IMR-90 (cell line): Measurements from ENCODE around the gene SIT1. TPM values are rescaled to one million over a fixed set of nuclear protein-coding genes. Genes with fewer than 3 reads are reported as not detected.

Experiments used
- ATAC-seq: fragments of 200-7000 bp; cut with Tn5 transposase; 2 replicates; pipeline ENCODE4 v1.9.1; 2020; ENCODE audit warnings: low read depth, mild to moderate bottlenecking, moderate library complexity
- BruUV-seq: library from RNA; stranded (reverse); fragments of 400-500 nt; replicated peaks from 2 replicates; lab custom pipeline; 2021; lab: Mats Ljungman, UMichigan
- CTCF ChIA-PET: fragments of 300-600 bp; formaldehyde crosslinking; extraction: SDS; loops from one replicate; lab custom pipeline; 2021; ENCODE audit warnings: antibody characterized with exemption; lab: Yijun Ruan, JAX
- POLR2A ChIA-PET: fragments of 300-600 bp; sonication (Branson Sonifier 250); formaldehyde crosslinking; loops from one replicate; lab custom pipeline; 2022; ENCODE audit warnings: antibody characterized with exemption; ENCODE audit not compliant: unreplicated experiment; lab: Charles Lee
- DNase-seq: peaks from one replicate; pipeline ENCODE4 v3.0.0; 2013
- H2AFZ ChIP-seq: replicated peaks from 2 replicates; pipeline ENCODE3; 2013; ENCODE audit warnings: low read length, mild to moderate bottlenecking; ENCODE audit not compliant: poor library complexity
- H2AK5ac ChIP-seq: 2 replicates; pipeline ENCODE4 v1.6.1; 2013; ENCODE audit warnings: low read depth, low read length, inconsistent platforms
- H2AK9ac ChIP-seq: replicated peaks from 2 replicates; pipeline ENCODE3; 2013; ENCODE audit warnings: mild to moderate bottlenecking, low read depth, low read length, moderate library complexity; ENCODE audit not compliant: poor library complexity
- H2BK120ac ChIP-seq: 2 replicates; pipeline ENCODE4 v1.6.1; 2013; ENCODE audit warnings: low read depth, low read length, inconsistent platforms
- H2BK15ac ChIP-seq: 3 replicates; pipeline ENCODE4 v1.6.1; 2013; ENCODE audit warnings: low read depth, low read length, inconsistent platforms
- H2BK20ac ChIP-seq: 2 replicates; pipeline ENCODE4 v1.6.1; 2013; ENCODE audit warnings: low read depth, mild to moderate bottlenecking, inconsistent platforms, low read length, moderate library complexity
- H2BK5ac ChIP-seq: 2 replicates; pipeline ENCODE4 v1.6.1; 2013; ENCODE audit warnings: mild to moderate bottlenecking, low read depth, low read length, inconsistent platforms; ENCODE audit not compliant: poor library complexity, severe bottlenecking
- H3K14ac ChIP-seq: replicated peaks from 2 replicates; pipeline ENCODE4 v1.6.1; 2013; ENCODE audit warnings: low read depth, low read length, inconsistent platforms
- H3K18ac ChIP-seq: 2 replicates; pipeline ENCODE4 v1.6.1; 2013; ENCODE audit warnings: low read depth, low read length, control low read depth
- H3K23ac ChIP-seq: 2 replicates; pipeline ENCODE4 v1.6.1; 2013; ENCODE audit warnings: low read depth, low read length, inconsistent platforms
- H3K27ac ChIP-seq: 2 replicates; pipeline ENCODE4 v1.5.1; 2013; ENCODE audit warnings: mild to moderate bottlenecking, control low read depth, low read length; ENCODE audit not compliant: insufficient read depth
- H3K27me3 ChIP-seq: 2 replicates; pipeline ENCODE4 v1.6.1; 2013; ENCODE audit warnings: low read length; ENCODE audit not compliant: control insufficient read depth, insufficient read depth
- H3K36me3 ChIP-seq: 2 replicates; pipeline ENCODE4 v1.6.1; 2013; ENCODE audit warnings: low read length, mixed read lengths; ENCODE audit not compliant: control insufficient read depth, insufficient read depth
- H3K4ac ChIP-seq: 2 replicates; pipeline ENCODE4 v1.6.1; 2013; ENCODE audit warnings: low read depth, low read length, inconsistent platforms
- H3K4me1 ChIP-seq: 2 replicates; pipeline ENCODE4 v1.6.1; 2013; ENCODE audit warnings: low read length, mixed read lengths; ENCODE audit not compliant: control insufficient read depth, insufficient read depth
- H3K4me2 ChIP-seq: 2 replicates; pipeline ENCODE4 v1.6.1; 2013; ENCODE audit warnings: low read depth, mild to moderate bottlenecking, control low read depth, low read length, moderate library complexity
- H3K4me3 ChIP-seq: 2 replicates; pipeline ENCODE4 v1.5.1; 2013; ENCODE audit warnings: low read depth, mild to moderate bottlenecking, control low read depth, low read length, moderate library complexity; ENCODE audit not compliant: insufficient read depth
- H3K56ac ChIP-seq: 2 replicates; pipeline ENCODE4 v1.6.1; 2013; ENCODE audit warnings: low read length, inconsistent platforms; ENCODE audit not compliant: insufficient read depth; ENCODE audit errors: extremely low read depth
- H3K79me1 ChIP-seq, 2 experiments: 2 replicates each; pipeline ENCODE4 v1.6.1; 2013; ENCODE audit warnings: low read length in 2 of 2, inconsistent platforms in 1 of 2, low read depth in 1 of 2
- H3K9ac ChIP-seq: 2 replicates; pipeline ENCODE4 v1.6.1; 2013; ENCODE audit warnings: low read depth, low read length, control low read depth
- H3K9me1 ChIP-seq: 2 replicates; pipeline ENCODE4 v1.6.1; 2013; ENCODE audit warnings: low read length, inconsistent platforms; ENCODE audit not compliant: insufficient read depth
- H3K9me3 ChIP-seq: 2 replicates; pipeline ENCODE4 v1.6.1; 2013; ENCODE audit warnings: low read length; ENCODE audit not compliant: control insufficient read depth, insufficient read depth
- H4K20me1 ChIP-seq: 2 replicates; pipeline ENCODE4 v1.6.1; 2013; ENCODE audit warnings: low read length, inconsistent platforms; ENCODE audit not compliant: insufficient read depth
- H4K5ac ChIP-seq: 2 replicates; pipeline ENCODE4 v1.6.1; 2013; ENCODE audit warnings: mild to moderate bottlenecking, low read depth, low read length, control low read depth
- H4K8ac ChIP-seq, 2 experiments: 2 replicates each; pipeline ENCODE4 v1.6.1; 2013; ENCODE audit warnings: low read depth in 2 of 2, low read length in 2 of 2, control low read depth in 1 of 2, inconsistent platforms in 1 of 2
- H4K91ac ChIP-seq: 2 replicates; pipeline ENCODE4 v1.6.1; 2013; ENCODE audit warnings: low read depth, low read length, inconsistent platforms; ENCODE audit not compliant: insufficient read depth
- BHLHE40 ChIP-seq: fragments of 150-350 bp; IDR thresholded peaks from 2 replicates; pipeline ENCODE4 v1.6.1; 2016; ENCODE audit warnings: mild to moderate bottlenecking, low read depth, low read length
- CEBPB ChIP-seq: IDR thresholded peaks from 2 replicates; pipeline ENCODE4 v1.6.1; 2012; ENCODE audit warnings: low read depth, low read length, improper control_type of control experiment
- CHD1 ChIP-seq: IDR thresholded peaks from 2 replicates; pipeline ENCODE4 v1.6.1; 2012; ENCODE audit warnings: low read depth, low read length, improper control_type of control experiment
- CTCF ChIP-seq: conservative IDR thresholded peaks from 2 replicates; pipeline ENCODE4 v1.5.1; 2012; ENCODE audit warnings: mild to moderate bottlenecking, low read depth, low read length, improper control_type of control experiment
- FOS ChIP-seq: fragments of 150-350 bp; IDR thresholded peaks from 2 replicates; pipeline ENCODE4 v1.6.1; 2016; ENCODE audit warnings: low read depth, low read length
- MAFK ChIP-seq: IDR thresholded peaks from 2 replicates; pipeline ENCODE4 v1.6.1; 2012; ENCODE audit warnings: low read depth, low read length, improper control_type of control experiment
- MAZ ChIP-seq: IDR thresholded peaks from 2 replicates; pipeline ENCODE4 v1.6.1; 2012; ENCODE audit warnings: low read depth, mild to moderate bottlenecking, low read length, improper control_type of control experiment, moderate library complexity, borderline replicate concordance
- NFE2L2 ChIP-seq: fragments of 150-350 bp; IDR thresholded peaks from 2 replicates; pipeline ENCODE4 v1.6.1; 2016; ENCODE audit warnings: low read depth, mild to moderate bottlenecking, low read length
- POLR2A ChIP-seq: IDR thresholded peaks from 2 replicates; pipeline ENCODE4 v1.6.1; 2012; ENCODE audit warnings: mild to moderate bottlenecking, low read depth, low read length
- RAD21 ChIP-seq: IDR thresholded peaks from 2 replicates; pipeline ENCODE4 v1.6.1; 2012; ENCODE audit warnings: low read length, improper control_type of control experiment
- RCOR1 ChIP-seq: IDR thresholded peaks from 2 replicates; pipeline ENCODE4 v1.6.1; 2012; ENCODE audit warnings: mild to moderate bottlenecking, low read length, improper control_type of control experiment; ENCODE audit not compliant: insufficient replicate concordance
- RFX5 ChIP-seq: IDR thresholded peaks from 2 replicates; pipeline ENCODE4 v1.8.0; 2012; ENCODE audit warnings: low read depth, mild to moderate bottlenecking, low read length, moderate library complexity
- SMC3 ChIP-seq: fragments of 150-350 bp; IDR thresholded peaks from 2 replicates; pipeline ENCODE4 v1.6.1; 2016; ENCODE audit warnings: low read depth, mild to moderate bottlenecking, antibody characterized with exemption, low read length, moderate library complexity
- USF2 ChIP-seq: fragments of 150-350 bp; IDR thresholded peaks from 2 replicates; pipeline ENCODE4 v1.6.1; 2017; ENCODE audit warnings: mild to moderate bottlenecking, antibody characterized with exemption, low read length, low read depth
- WGBS, 2 experiments: methylation state at CpG; one replicate each; pipeline versions ENCODE4 v1.1.5 to v1.1.7; 2013; ENCODE audit warnings: missing lambda C conversion rate in 2 of 2; ENCODE audit not compliant: insufficient read length in 1 of 2; ENCODE audit errors: extremely low coverage in 2 of 2; 5-methylcytosine and 5-hydroxymethylcytosine counted together
- dilution Hi-C: fragments of 300-500 bp; cut with HindIII; formaldehyde crosslinking; loops from one replicate; pipeline ENCODE4 v1.14.3; 2018; ENCODE audit warnings: low sequenced_read_pairs; ENCODE audit not compliant: unreplicated experiment
- in situ Hi-C: fragments of 300-500 bp; cut with MboI; formaldehyde crosslinking; loops from 3 replicates; pipeline ENCODE4 v1.14.3; 2019; ENCODE audit warnings: low sequenced_read_pairs, inconsistent platforms, mixed read lengths
- intact Hi-C: fragments of 100-400 bp; cut with micrococcal nuclease; formaldehyde crosslinking; loops from 2 replicates; pipeline ENCODE4 v1.10.0; 2022
- polyA plus RNA-seq, 3 experiments: library from polyadenylated mRNA; depleted of rRNA; stranded (reverse); fragments of >200 nt; gene quantifications; 2 replicates each; pipeline ENCODE4 v1.2.3, GENCODE V29; 2012; ENCODE audit warnings: low replicate concordance in 1 of 3
- total RNA-seq: library from RNA; depleted of rRNA; stranded (reverse); fragments of >200 nt; gene quantifications from 2 replicates; pipeline ENCODE4 v1.2.3, GENCODE V29; 2012

Gene SIT1
- total and polyA plus RNA-seq, 2 of the 4 experiments (the other 2 are of a cell fraction): not detected

- POLR2A ChIA-PET: interaction anchor here (0.5 to 1.3 kb wide), 4 partner anchors 25 to 70 kb away, joined by 3 to 7 read pairs (median 6); no protein-coding TSS in a partner anchor
- CTCF ChIA-PET: interaction anchor here (0.9 to 3.1 kb wide), 7 partner anchors 9 to 75 kb away, joined by 3 to 19 read pairs (median 3); partner anchors contain the start of genes CA9, CREB3 and TLN1
- H3K27ac ChIP-seq: peak within 1 kb of the TSS; percentile 88
- peak within 1 kb of the TSS; percentile 93 for H2BK5ac ChIP-seq
- peaks cover 3% of the 10 kb centered on the region; the same call in 1 of the 2 replicates for H4K20me1 ChIP-seq
- H3K4ac ChIP-seq: peak within 1 kb of the TSS; percentile 92
- DNase-seq: peak; percentile 100
- peak within 1 kb of the TSS; percentile 85 for H3K9ac ChIP-seq
- H4K5ac ChIP-seq: peak within 1 kb of the TSS; percentile 87
- peak within 1 kb of the TSS; percentile 70 for H3K4me2 ChIP-seq
- peaks cover 10% of the 10 kb centered on the region for H3K4me1 ChIP-seq
- peak within 1 kb of the TSS; percentile 82 for H3K56ac ChIP-seq
- no peaks in the 10 kb centered on the region for H3K27me3 ChIP-seq
- H2AFZ ChIP-seq: peak within 1 kb of the TSS; percentile 93
- H3K9me3 ChIP-seq: no peaks in the 10 kb centered on the region
- peak within 1 kb of the TSS; percentile 78 for H3K4me3 ChIP-seq
- in situ Hi-C loops: loop anchor here (10.0 kb wide), 1 partner anchor 153 kb away; no protein-coding TSS in a partner anchor
- intact Hi-C loops: loop anchor here (1.0 to 10.0 kb wide), 5 partner anchors 35 to 173 kb away; partner anchors contain the start of genes HINT2 and SPAG8
- H3K36me3 ChIP-seq: peaks cover 11% of the 10 kb centered on the region
- peak within 1 kb of the TSS; percentile 87 for H2BK20ac ChIP-seq
- H2BK120ac ChIP-seq: peak within 1 kb of the TSS; percentile 90
- dilution Hi-C loops: no loop called here
- peak within 1 kb of the TSS; percentile 92 for H2AK9ac ChIP-seq
- H3K9me1 ChIP-seq: peaks cover 6% of the 10 kb centered on the region
- peak within 1 kb of the TSS; percentile 31; the same call in 2 of the 3 replicates for H2BK15ac ChIP-seq
- H4K8ac ChIP-seq: peak within 1 kb of the TSS; percentile 14 to 93
- H3K79me1 ChIP-seq: peaks cover 15 to 37% of the 10 kb centered on the region in 2 experiments; a peak in 3 of 4 replicates
- peak within 1 kb of the TSS; percentile 78 for H3K23ac ChIP-seq
- peak within 1 kb of the TSS; percentile 94 for H3K14ac ChIP-seq
- peak within 1 kb of the TSS; percentile 57 for H2AK5ac ChIP-seq
- BruUV-seq: no TSS peak
- WGBS, 2 experiments: 1% methylated on average over 21 of the region's 42 CpGs; no CpG with 5 or more reads in 1 of the 2 experiments
- ATAC-seq: peak; percentile 86
- peak within 1 kb of the TSS; percentile 89 for H4K91ac ChIP-seq
- peak within 1 kb of the TSS; percentile 84 for H3K18ac ChIP-seq
- TF ChIP-seq CHD1: no peak; the same call in 1 of the 2 replicates
- peak; percentile 67 for TF ChIP-seq USF2
- TF ChIP-seq NFE2L2: peak; percentile 21; the same call in 1 of the 2 replicates
- TF ChIP-seq RFX5: no peak
- peak; percentile 84 for TF ChIP-seq FOS
- no peak for TF ChIP-seq MAFK
- TF ChIP-seq RAD21: peak; percentile 28; the same call in 1 of the 2 replicates
- no peak; the same call in 1 of the 2 replicates for TF ChIP-seq SMC3
- TF ChIP-seq BHLHE40: peak; percentile 90
- TF ChIP-seq CEBPB: 0 out of 2 replicates have a peak, but pooled peaks have one; percentile 10
- TF ChIP-seq CTCF: peak; percentile 20; the same call in 1 of the 2 replicates
- no peak; the same call in 1 of the 2 replicates for TF ChIP-seq POLR2A
- no peak for TF ChIP-seq RCOR1
- TF ChIP-seq MAZ: peak; percentile 38; the same call in 1 of the 2 replicates
Observed at GRCh38 chr9:35657546-35658136, 6.9 kb upstream of the SIT1 start, which contains the start of gene RMRP. RMRP (minus strand) TSS chr9:35658019.
